Stimulated activated CD8-positive, alpha-beta memory T cell treated with anti-CD3 and anti-CD28 coated beads, Interleukin-12 subunit alpha, Interleukin-12 subunit beta, amount 100 ng/mL, for 24 hours (primary cell): ENCODE results near the gene MGA.

Experiments used
- DNase-seq: peaks from one replicate; pipeline ENCODE4 v3.0.0-alpha.2; 2020; ENCODE audit errors: extremely low read depth

MGA gene

GRCh38 chr15:41782371-41783282, 122.4 kb downstream of the MGA start:
- no peak for DNase-seq

GRCh38 chr15:41783296-41783695, 123.1 kb downstream of the MGA start:
- DNase-seq: no peak

- no peak for DNase-seq
These were observed 128.1 kb downstream of the MGA start for GRCh38 chr15:41788262-41788661.

- no peak for DNase-seq
These were observed 129.0 kb downstream of the MGA start for GRCh38 chr15:41789236-41789635.

GRCh38 chr15:41789662-41790061, 129.5 kb downstream of the MGA start:
- DNase-seq: no peak

- DNase-seq: no peak
These were observed 130.0 kb downstream of the MGA start for GRCh38 chr15:41790169-41790568.

- no peak for DNase-seq
These were observed 130.7 kb downstream of the MGA start for GRCh38 chr15:41790756-41791546.

GRCh38 chr15:41791547-41791937, 131.3 kb downstream of the MGA start:
- no peak for DNase-seq

- DNase-seq: no peak
These were observed 131.9 kb downstream of the MGA start for GRCh38 chr15:41792000-41792637.

- no peak for DNase-seq
These were observed 133.9 kb downstream of the MGA start for GRCh38 chr15:41794081-41794480.

GRCh38 chr15:41795996-41796856, 136.0 kb downstream of the MGA start:
- no peak for DNase-seq

GRCh38 chr15:41797201-41797944, 137.2 kb downstream of the MGA start:
- DNase-seq: no peak

GRCh38 chr15:41798607-41799487, 138.6 kb downstream of the MGA start:
- no peak for DNase-seq

GRCh38 chr15:41799488-41799805, 139.2 kb downstream of the MGA start:
- DNase-seq: no peak

- no peak for DNase-seq
These were observed 141.0 kb downstream of the MGA start for GRCh38 chr15:41801185-41801584.

GRCh38 chr15:41801850-41802455, 141.7 kb downstream of the MGA start:
- DNase-seq: no peak

- no peak for DNase-seq
These were observed 144.2 kb downstream of the MGA start for GRCh38 chr15:41804361-41804760.

- DNase-seq: no peak
These were observed 144.9 kb downstream of the MGA start for GRCh38 chr15:41804916-41805666.

- DNase-seq: no peak
These were observed 145.5 kb downstream of the MGA start for GRCh38 chr15:41805711-41806110.
